ENCODE measurements around the gene CDH6.

CDH6 gene

GRCh38 chr5:31204958-31205357 is 11.5 kb downstream of the CDH6 start:
- no peak for FAIRE-seq

GRCh38 chr5:31208043-31208442 is 14.6 kb downstream of the CDH6 start:
- FAIRE-seq, result no peak

- FAIRE-seq, result no peak
These were observed 15.8 kb downstream of the CDH6 start for GRCh38 chr5:31209334-31209733.

- no peak for FAIRE-seq
These were observed 17.6 kb downstream of the CDH6 start for GRCh38 chr5:31211098-31211497.

- FAIRE-seq, result no peak
These were observed 19.8 kb downstream of the CDH6 start for GRCh38 chr5:31213257-31213656.

GRCh38 chr5:31213705-31214121 is 20.2 kb downstream of the CDH6 start:
- FAIRE-seq, result no peak

GRCh38 chr5:31214229-31214628 is 20.7 kb downstream of the CDH6 start:
- FAIRE-seq, result no peak

- FAIRE-seq, result no peak
These were observed 21.8 kb downstream of the CDH6 start for GRCh38 chr5:31215236-31215635.

GRCh38 chr5:31217446-31217845 is 24.0 kb downstream of the CDH6 start:
- FAIRE-seq, result no peak

GRCh38 chr5:31218978-31219377 is 25.5 kb downstream of the CDH6 start:
- no peak for FAIRE-seq

GRCh38 chr5:31221001-31221400 is 27.5 kb downstream of the CDH6 start:
- no peak for FAIRE-seq

GRCh38 chr5:31225118-31225517 is 31.6 kb downstream of the CDH6 start:
- FAIRE-seq, result no peak

- no peak for FAIRE-seq
These were observed 32.1 kb downstream of the CDH6 start for GRCh38 chr5:31225613-31226012.

GRCh38 chr5:31226651-31227050 is 33.2 kb downstream of the CDH6 start:
- no peak for FAIRE-seq

GRCh38 chr5:31229266-31229665 is 35.8 kb downstream of the CDH6 start:
- no peak for FAIRE-seq

- FAIRE-seq, result no peak
These were observed 37.8 kb downstream of the CDH6 start for GRCh38 chr5:31231177-31231838.

GRCh38 chr5:31232273-31232888 is 38.9 kb downstream of the CDH6 start:
- FAIRE-seq, result no peak

GRCh38 chr5:31235381-31235780 is 41.9 kb downstream of the CDH6 start:
- no peak for FAIRE-seq

- no peak for FAIRE-seq
These were observed 42.9 kb downstream of the CDH6 start for GRCh38 chr5:31236339-31236738.

GRCh38 chr5:31237174-31237573 is 43.7 kb downstream of the CDH6 start:
- FAIRE-seq, result no peak

- no peak for FAIRE-seq
These were observed 45.0 kb downstream of the CDH6 start for GRCh38 chr5:31238497-31238896.

GRCh38 chr5:31244921-31245320 is 51.4 kb downstream of the CDH6 start:
- no peak for FAIRE-seq

- FAIRE-seq, result no peak
These were observed 53.9 kb downstream of the CDH6 start for GRCh38 chr5:31247381-31247780.

- FAIRE-seq, result no peak
These were observed 56.7 kb downstream of the CDH6 start for GRCh38 chr5:31250201-31250600.

GRCh38 chr5:31251032-31251431 is 57.5 kb downstream of the CDH6 start:
- no peak for FAIRE-seq

Data from TTC549 (cell line).